Thymus (tissue), 11 donors: ENCODE measurements around the gene PPT1. TPM values are rescaled to one million over a fixed set of nuclear protein-coding genes. Genes with fewer than 3 reads are reported as not detected.

Source experiments
- DNase-seq, 9 donors: peaks; one replicate each; pipeline ENCODE4 v3.0.0-alpha.2; 2013; ENCODE audit warnings: low spot score in 9 of 9, low read depth in 6 of 9, missing footprints in 1 of 9
- H3K27ac ChIP-seq, 2 donors: one replicate each; pipeline ENCODE4 v1.5.1; 2013; ENCODE audit warnings: control low read depth in 1 of 2, low read depth in 1 of 2, low read length in 1 of 2, mild to moderate bottlenecking in 1 of 2, moderate library complexity in 1 of 2
- H3K27me3 ChIP-seq, 2 donors: one replicate each; pipeline ENCODE4 v1.5.1; 2013; ENCODE audit warnings: low read length in 1 of 2; ENCODE audit not compliant: control insufficient read depth in 2 of 2, insufficient read depth in 1 of 2
- H3K36me3 ChIP-seq, 2 donors: one replicate each; pipeline ENCODE4 v1.5.1; 2013; ENCODE audit warnings: low read length in 1 of 2, mild to moderate bottlenecking in 1 of 2, moderate library complexity in 1 of 2; ENCODE audit not compliant: control insufficient read depth in 2 of 2, insufficient read depth in 2 of 2
- H3K4me1 ChIP-seq, 2 donors: one replicate each; pipeline ENCODE4 v1.5.1; 2013; ENCODE audit warnings: low read length in 2 of 2; ENCODE audit not compliant: control insufficient read depth in 2 of 2, insufficient read depth in 2 of 2
- H3K4me3 ChIP-seq, 2 donors: one replicate each; pipeline ENCODE4 v1.5.1; 2013; ENCODE audit warnings: low read length in 2 of 2, control low read depth in 1 of 2, mild to moderate bottlenecking in 1 of 2
- H3K9me3 ChIP-seq, 2 donors: one replicate each; pipeline ENCODE4 v1.5.1; 2013; ENCODE audit warnings: low read length in 1 of 2, mild to moderate bottlenecking in 1 of 2; ENCODE audit not compliant: control insufficient read depth in 2 of 2, insufficient read depth in 1 of 2
- WGBS: extraction: QIAGEN DNeasy Blood & Tissue Kit; methylation state at CpG from one replicate; pipeline ENCODE4 v1.1.7; 2013; 5-methylcytosine and 5-hydroxymethylcytosine counted together
- polyA plus RNA-seq: library from polyadenylated mRNA; stranded (reverse); fragments of 200-250 nt; gene quantifications from one replicate; pipeline ENCODE4 v1.2.3, GENCODE V29; 2013
- total RNA-seq: library from RNA; stranded (reverse); fragments of 120-200 nt; gene quantifications from one replicate; pipeline ENCODE4 v1.2.4, GENCODE V29; 2013
- donor health status: healthy.

Gene PPT1
- total and polyA plus RNA-seq, 2 donors, result 81.5 to 97.3 TPM

- 70% methylated on average over 44 of the region's 44 CpGs for WGBS
- DNase-seq, result no peak
- H3K36me3 ChIP-seq, result no peaks in the 10 kb centered on the region
- H3K27me3 ChIP-seq, result peaks cover 0 to 38% of the 10 kb centered on the region in 2 donors
- peaks cover 0 to 9% of the 10 kb centered on the region in 2 donors for H3K9me3 ChIP-seq
- no peaks in the 10 kb centered on the region for H3K4me1 ChIP-seq
- no peak overlapping the region for H3K4me3 ChIP-seq
- H3K27ac ChIP-seq, result no peak overlapping the region
Measured at GRCh38 chr1:40132383-40133311, 35.6 kb upstream of the PPT1 start.

- Histone ChIP-seq H3K4me3 (no peak overlapping the region), H3K36me3 (no peaks in the 10 kb centered on the region), H3K9me3 (peaks cover 0 to 9% of the 10 kb centered on the region in 2 donors), H3K27me3 (peaks cover 0 to 36% of the 10 kb centered on the region in 2 donors), H3K27ac (no peak overlapping the region), H3K4me1 (no peaks in the 10 kb centered on the region)
- DNase-seq, result no peak
- whole genome bisulfite sequencing, result 8% methylated on average over 2 of the region's 2 CpGs
Measured at GRCh38 chr1:40130892-40131291, 33.8 kb upstream of the PPT1 start.

GRCh38 chr1:40122855-40123254 is 25.8 kb upstream of the PPT1 start:
- Histone ChIP-seq H3K36me3 (no peaks in the 10 kb centered on the region), H3K27ac (no peak overlapping the region), H3K4me3 (no peak overlapping the region), H3K27me3 (peaks cover 0 to 2% of the 10 kb centered on the region in 2 donors), H3K9me3 (no peaks in the 10 kb centered on the region), H3K4me1 (no peaks in the 10 kb centered on the region)
- no peak for DNase-seq

GRCh38 chr1:40120128-40120527 is 23.1 kb upstream of the PPT1 start:
- Histone ChIP-seq H3K4me1 (no peaks in the 10 kb centered on the region), H3K36me3 (no peaks in the 10 kb centered on the region), H3K9me3 (no peaks in the 10 kb centered on the region), H3K27ac (no peak overlapping the region), H3K4me3 (no peak overlapping the region), H3K27me3 (peaks cover 0 to 2% of the 10 kb centered on the region in 2 donors)
- DNase-seq, result no peak
- 95% methylated on average over 7 of the region's 7 CpGs for WGBS

GRCh38 chr1:40114400-40114799 is 17.3 kb upstream of the PPT1 start:
- no peak overlapping the region for H3K27ac ChIP-seq
- DNase-seq, result no peak
- H3K4me1 ChIP-seq, result no peaks in the 10 kb centered on the region
- no peaks in the 10 kb centered on the region for H3K36me3 ChIP-seq
- H3K4me3 ChIP-seq, result no peak overlapping the region
- H3K9me3 ChIP-seq, result peaks cover 0 to 13% of the 10 kb centered on the region in 2 donors
- WGBS, result 96% methylated on average over 3 of the region's 3 CpGs
- H3K27me3 ChIP-seq, result no peaks in the 10 kb centered on the region

- DNase-seq, result no peak
- peaks cover 0 to 13% of the 10 kb centered on the region in 2 donors for H3K9me3 ChIP-seq
- H3K36me3 ChIP-seq, result no peaks in the 10 kb centered on the region
- H3K27ac ChIP-seq, result no peak overlapping the region
- H3K4me1 ChIP-seq, result no peaks in the 10 kb centered on the region
- H3K4me3 ChIP-seq, result no peak overlapping the region
- no peaks in the 10 kb centered on the region for H3K27me3 ChIP-seq
Measured at GRCh38 chr1:40110389-40110788, 13.3 kb upstream of the PPT1 start.

- Histone ChIP-seq H3K4me3 (no peak overlapping the region), H3K27ac (no peak overlapping the region), H3K4me1 (no peaks in the 10 kb centered on the region), H3K27me3 (no peaks in the 10 kb centered on the region), H3K9me3 (peaks cover 0 to 13% of the 10 kb centered on the region in 2 donors), H3K36me3 (no peaks in the 10 kb centered on the region)
- peak in 1 of 9 donors; percentile 3 for DNase-seq
- 95% methylated on average over 6 of the region's 6 CpGs for WGBS
Measured at GRCh38 chr1:40107290-40107959, 10.4 kb upstream of the PPT1 start.

- Histone ChIP-seq H3K27me3 (no peaks in the 10 kb centered on the region), H3K9me3 (peaks cover 0 to 4% of the 10 kb centered on the region in 2 donors), H3K36me3 (no peaks in the 10 kb centered on the region), H3K4me1 (no peaks in the 10 kb centered on the region), H3K4me3 (no peak overlapping the region), H3K27ac (no peak overlapping the region)
- 88% methylated on average over 1 of the region's 1 CpG for WGBS
- DNase-seq, result no peak
Measured at GRCh38 chr1:40105028-40105427, 8.0 kb upstream of the PPT1 start.

- Histone ChIP-seq H3K27ac (no peak overlapping the region), H3K4me3 (no peak overlapping the region), H3K36me3 (no peaks in the 10 kb centered on the region), H3K9me3 (no peaks in the 10 kb centered on the region), H3K4me1 (no peaks in the 10 kb centered on the region), H3K27me3 (no peaks in the 10 kb centered on the region)
- no peak for DNase-seq
- 98% methylated on average over 3 of the region's 3 CpGs for WGBS
Measured at GRCh38 chr1:40102896-40103295, 5.8 kb upstream of the PPT1 start.
